Glutamatergic neuron (in vitro differentiated cells): Measurements from ENCODE around the gene WDFY4. TPM values are rescaled to one million over a fixed set of nuclear protein-coding genes. Genes with fewer than 3 reads are reported as not detected.

ENCODE experiments used
- DNase-seq: peaks from one replicate; pipeline ENCODE4 v3.0.0; 2022
- H3K27ac Mint-ChIP-seq: one replicate; pipeline ENCODE4 v1.8.0; 2020; ENCODE audit warnings: mild to moderate bottlenecking, mixed read lengths, inconsistent platforms; ENCODE audit not compliant: unreplicated experiment
- H3K27me3 Mint-ChIP-seq: one replicate; pipeline ENCODE4 v1.8.0; 2020; ENCODE audit warnings: mild to moderate bottlenecking, moderate library complexity, mixed read lengths, inconsistent platforms; ENCODE audit not compliant: unreplicated experiment
- H3K36me3 Mint-ChIP-seq: one replicate; pipeline ENCODE4 v1.8.0; 2020; ENCODE audit warnings: mild to moderate bottlenecking, mixed read lengths, inconsistent platforms; ENCODE audit not compliant: unreplicated experiment
- H3K4me1 Mint-ChIP-seq: one replicate; pipeline ENCODE4 v1.8.0; 2020; ENCODE audit warnings: mild to moderate bottlenecking, low read depth, mixed read lengths, inconsistent platforms; ENCODE audit not compliant: unreplicated experiment
- H3K4me3 Mint-ChIP-seq: one replicate; pipeline ENCODE4 v1.8.0; 2020; ENCODE audit warnings: mild to moderate bottlenecking, mixed read lengths, inconsistent platforms; ENCODE audit not compliant: unreplicated experiment
- H3K9me3 Mint-ChIP-seq: one replicate; pipeline ENCODE4 v1.8.0; 2020; ENCODE audit warnings: mild to moderate bottlenecking, moderate library complexity, mixed read lengths, inconsistent platforms; ENCODE audit not compliant: unreplicated experiment
- total RNA-seq: library from RNA; stranded (reverse); fragmentation: NEBNext Ultra II Directional; extraction: Animal tissue kit (Norgen Biotek cat#: 25700); gene quantifications from one replicate; pipeline ENCODE4 v1.2.1, GENCODE V29; 2021; ENCODE audit not compliant: unreplicated experiment
- TF ChIP-seq, protein P1 (sequence below): fragments of 200-600 bp; sonication (generic); IDR thresholded peaks from one replicate; pipeline ENCODE4 v1.5.0; 2021; ENCODE audit not compliant: partially characterized antibody, unreplicated experiment

WDFY4 gene
- total RNA-seq, 1 donor from 2014 or later = not detected

DNA sequence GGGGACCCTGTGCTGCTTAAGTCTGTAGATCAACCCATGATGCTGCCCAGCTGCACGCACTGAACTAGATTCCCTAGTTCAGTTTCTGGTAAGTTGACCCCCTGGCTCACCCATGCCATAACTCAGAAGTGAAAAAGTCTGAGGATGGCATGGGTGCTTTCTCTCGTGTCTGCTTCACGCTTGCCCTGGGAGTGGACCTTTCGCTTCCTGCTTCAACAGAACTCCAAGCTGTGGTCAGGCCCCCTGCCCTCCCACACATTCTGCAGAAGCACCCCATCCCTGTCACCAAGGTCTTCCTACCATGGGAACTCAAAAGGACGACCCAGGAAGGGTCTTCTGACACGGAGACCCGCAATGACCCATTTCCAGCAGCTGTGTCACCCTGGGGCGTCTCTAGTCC, 215.1 kb downstream of the WDFY4 start:
- TF ChIP-seq, protein P1, sequence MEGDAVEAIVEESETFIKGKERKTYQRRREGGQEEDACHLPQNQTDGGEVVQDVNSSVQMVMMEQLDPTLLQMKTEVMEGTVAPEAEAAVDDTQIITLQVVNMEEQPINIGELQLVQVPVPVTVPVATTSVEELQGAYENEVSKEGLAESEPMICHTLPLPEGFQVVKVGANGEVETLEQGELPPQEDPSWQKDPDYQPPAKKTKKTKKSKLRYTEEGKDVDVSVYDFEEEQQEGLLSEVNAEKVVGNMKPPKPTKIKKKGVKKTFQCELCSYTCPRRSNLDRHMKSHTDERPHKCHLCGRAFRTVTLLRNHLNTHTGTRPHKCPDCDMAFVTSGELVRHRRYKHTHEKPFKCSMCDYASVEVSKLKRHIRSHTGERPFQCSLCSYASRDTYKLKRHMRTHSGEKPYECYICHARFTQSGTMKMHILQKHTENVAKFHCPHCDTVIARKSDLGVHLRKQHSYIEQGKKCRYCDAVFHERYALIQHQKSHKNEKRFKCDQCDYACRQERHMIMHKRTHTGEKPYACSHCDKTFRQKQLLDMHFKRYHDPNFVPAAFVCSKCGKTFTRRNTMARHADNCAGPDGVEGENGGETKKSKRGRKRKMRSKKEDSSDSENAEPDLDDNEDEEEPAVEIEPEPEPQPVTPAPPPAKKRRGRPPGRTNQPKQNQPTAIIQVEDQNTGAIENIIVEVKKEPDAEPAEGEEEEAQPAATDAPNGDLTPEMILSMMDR = no peak
- Mint-ChIP-seq H3K4me1 (no peaks in the 10 kb centered on the region), H3K4me3 (no peak overlapping the region), H3K9me3 (peaks cover 1% of the 10 kb centered on the region), H3K27me3 (peaks cover 8% of the 10 kb centered on the region), H3K36me3 (no peaks in the 10 kb centered on the region), H3K27ac (no peak overlapping the region)
- no peak for DNase-seq

DNA sequence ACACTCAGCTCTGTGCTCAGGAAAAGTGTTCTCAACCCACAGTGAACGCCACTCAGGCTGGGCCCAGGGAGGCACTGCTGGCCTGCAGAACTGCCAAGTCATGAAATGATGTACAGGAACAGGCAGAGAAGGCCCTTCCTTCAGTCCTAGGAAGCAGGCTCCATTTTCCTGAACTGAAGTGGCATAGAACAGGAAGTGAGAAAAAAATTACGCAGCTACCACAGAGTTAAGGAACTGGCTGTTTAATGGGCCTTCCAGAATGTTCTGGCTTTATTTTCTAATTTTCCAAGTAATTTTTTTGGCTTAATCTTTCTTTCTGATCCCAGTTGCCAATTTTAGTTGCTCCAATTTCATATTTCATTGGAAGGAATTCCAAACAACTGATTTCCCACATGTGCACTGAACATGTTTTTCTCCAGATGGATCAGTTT, 215.7 kb downstream of the WDFY4 start:
- Mint-ChIP-seq H3K27me3 (peaks cover 8% of the 10 kb centered on the region), H3K4me3 (no peak overlapping the region), H3K4me1 (no peaks in the 10 kb centered on the region), H3K27ac (no peak overlapping the region), H3K9me3 (peaks cover 1% of the 10 kb centered on the region), H3K36me3 (no peaks in the 10 kb centered on the region)
- TF ChIP-seq, protein P1 = no peak
- no peak for DNase-seq

DNA sequence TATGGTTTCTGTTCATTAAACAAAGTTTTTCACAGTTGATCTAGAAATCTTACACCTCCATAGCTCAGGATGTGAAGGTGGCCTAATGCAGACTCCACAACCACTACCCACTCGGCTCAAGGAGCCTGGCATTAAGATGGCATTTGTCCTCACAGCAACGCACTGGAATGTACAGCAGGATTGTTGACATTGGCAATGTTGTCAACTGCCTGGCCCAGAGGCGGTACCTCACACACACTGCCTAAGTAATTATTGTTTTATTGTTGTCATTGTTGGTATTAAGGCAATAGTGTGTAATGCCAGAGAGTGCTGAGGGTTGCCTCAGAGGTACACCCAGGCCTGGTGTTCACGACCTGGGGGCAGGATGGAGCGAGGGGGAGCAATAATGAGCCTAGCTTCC, 216.6 kb downstream of the WDFY4 start:
- Mint-ChIP-seq H3K4me1 (no peaks in the 10 kb centered on the region), H3K9me3 (peaks cover 1% of the 10 kb centered on the region), H3K27me3 (peaks cover 8% of the 10 kb centered on the region), H3K4me3 (no peak overlapping the region), H3K36me3 (no peaks in the 10 kb centered on the region), H3K27ac (no peak overlapping the region)
- TF ChIP-seq, protein P1 = no peak
- no peak for DNase-seq

DNA sequence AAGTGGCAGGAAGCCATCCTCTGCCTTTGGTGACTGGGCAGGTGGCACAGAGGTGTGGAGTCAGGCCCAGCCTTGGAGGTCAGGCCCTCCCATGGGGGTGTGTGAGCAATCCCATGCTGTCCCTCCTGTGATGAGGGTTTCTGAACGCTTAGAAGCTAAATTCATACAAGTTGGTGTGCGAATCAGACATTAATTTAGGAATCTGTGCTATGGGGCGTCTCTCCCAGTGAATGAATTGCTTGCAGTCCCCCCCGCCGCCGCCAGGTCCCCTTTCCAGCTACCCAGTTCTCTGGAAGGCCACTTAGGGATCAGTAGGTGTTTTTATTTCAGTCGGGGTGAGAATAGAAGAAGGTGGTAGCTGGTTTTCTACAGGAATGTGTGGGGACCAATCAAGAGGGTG, 217.4 kb downstream of the WDFY4 start:
- H3K27ac Mint-ChIP-seq = no peak overlapping the region
- H3K9me3 Mint-ChIP-seq = peaks cover 1% of the 10 kb centered on the region
- H3K4me3 Mint-ChIP-seq = no peak overlapping the region
- H3K36me3 Mint-ChIP-seq = no peaks in the 10 kb centered on the region
- peaks cover 8% of the 10 kb centered on the region for H3K27me3 Mint-ChIP-seq
- no peak for DNase-seq
- TF ChIP-seq, protein P1 = no peak
- H3K4me1 Mint-ChIP-seq = no peaks in the 10 kb centered on the region

DNA sequence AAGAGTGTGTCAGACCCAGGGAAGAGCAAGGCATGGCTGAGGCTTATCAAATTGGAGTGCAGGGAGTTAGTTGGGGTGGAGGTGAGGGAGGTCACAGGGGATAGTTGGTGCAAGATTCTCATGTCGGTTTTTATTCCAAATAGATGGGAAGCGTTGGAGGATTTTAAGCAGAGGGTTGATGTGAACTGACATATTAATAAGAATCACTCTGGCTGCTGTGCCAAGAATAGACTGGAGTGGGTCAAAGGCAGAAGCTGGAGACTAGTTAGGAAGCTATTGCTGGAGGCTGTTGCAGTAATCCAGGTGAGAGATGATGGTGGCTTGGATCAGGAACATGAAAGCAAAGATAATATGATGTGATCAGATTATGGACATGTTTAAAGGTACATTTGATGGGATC, 218.5 kb downstream of the WDFY4 start:
- Mint-ChIP-seq H3K36me3 (no peaks in the 10 kb centered on the region), H3K27ac (no peak overlapping the region), H3K4me1 (no peaks in the 10 kb centered on the region), H3K9me3 (no peaks in the 10 kb centered on the region), H3K4me3 (no peak overlapping the region), H3K27me3 (peaks cover 10% of the 10 kb centered on the region)
- DNase-seq = no peak
- TF ChIP-seq, protein P1 = no peak
